H1 (cell line): Measurements from ENCODE around the gene DPM3. TPM values are rescaled to one million over a fixed set of nuclear protein-coding genes. Genes with fewer than 3 reads are reported as not detected.

Source experiments
- CBX5 ChIP-seq: fragments of 300-800, 300-1000 bp; sonication (generic); IDR thresholded peaks from 2 replicates; pipeline ENCODE4 v1.7.1; 2016; ENCODE audit warnings: antibody characterized with exemption, low read length, low read depth
- CBX8 ChIP-seq: fragments of 300-800, 300-1000 bp; sonication (generic); IDR thresholded peaks from 2 replicates; pipeline ENCODE4 v1.7.1; 2016; ENCODE audit warnings: low read depth, low read length, borderline replicate concordance
- KDM4A ChIP-seq: IDR thresholded peaks from one replicate; pipeline ENCODE4 v1.7.1; 2012; ENCODE audit warnings: low read depth, mild to moderate bottlenecking, moderate library complexity, low read length, inconsistent platforms; ENCODE audit not compliant: severe bottlenecking
- MAX ChIP-seq: IDR thresholded peaks from 2 replicates; pipeline ENCODE4 v1.6.1; 2012; ENCODE audit warnings: inconsistent platforms
- POLR2AphosphoS5 ChIP-seq: IDR thresholded peaks from 2 replicates; pipeline ENCODE4 v1.6.1; 2011; ENCODE audit warnings: low read depth, low read length
- RXRA ChIP-seq: IDR thresholded peaks from 2 replicates; pipeline ENCODE4 v1.6.1; 2011; ENCODE audit warnings: low read depth, mild to moderate bottlenecking, low read length, moderate library complexity; ENCODE audit not compliant: insufficient read depth
- SAP30 ChIP-seq: fragments of 300-600 bp; sonication (generic); IDR thresholded peaks from 2 replicates; pipeline ENCODE4 v1.7.1; 2012; ENCODE audit warnings: low read length, moderate library complexity, mild to moderate bottlenecking, inconsistent platforms; ENCODE audit not compliant: insufficient read depth, insufficient replicate concordance
- polyA plus RNA-seq, 7 experiments: library from polyadenylated mRNA; depleted of rRNA in 3 of 7; stranded (reverse) in 5 of 7; unstranded in 2 of 7; fragments of >200 nt in 5 of 7; fragments of 200-250 nt in 2 of 7; gene quantifications; 1 replicate in 5 of 7; 2 replicates in 1 of 7; 4 replicates in 1 of 7; pipeline versions ENCODE4 v1.2.1 to v1.2.3, GENCODE V29; 2011 to 2013; ENCODE audit warnings: missing spikeins in 2 of 7, mixed read lengths in 2 of 7
- total RNA-seq: library from RNA; stranded (reverse); fragmentation: NEBNext Ultra II Directional; extraction: Animal tissue kit (Norgen Biotek cat#: 25700); gene quantifications from 2 replicates; pipeline ENCODE4 v1.2.1, GENCODE V29; 2021
- TF ChIP-seq, protein P1 (sequence below): IDR thresholded peaks from 2 replicates; pipeline ENCODE4 v1.6.1; 2012; ENCODE audit warnings: low read length, inconsistent platforms

Gene DPM3
- total and polyA plus RNA-seq, 2 of the 8 experiments (the other 6 are each of a cell fraction or from before 2014, with no cell fraction given) = 44.8 to 227 TPM

- TF ChIP-seq, protein P1, sequence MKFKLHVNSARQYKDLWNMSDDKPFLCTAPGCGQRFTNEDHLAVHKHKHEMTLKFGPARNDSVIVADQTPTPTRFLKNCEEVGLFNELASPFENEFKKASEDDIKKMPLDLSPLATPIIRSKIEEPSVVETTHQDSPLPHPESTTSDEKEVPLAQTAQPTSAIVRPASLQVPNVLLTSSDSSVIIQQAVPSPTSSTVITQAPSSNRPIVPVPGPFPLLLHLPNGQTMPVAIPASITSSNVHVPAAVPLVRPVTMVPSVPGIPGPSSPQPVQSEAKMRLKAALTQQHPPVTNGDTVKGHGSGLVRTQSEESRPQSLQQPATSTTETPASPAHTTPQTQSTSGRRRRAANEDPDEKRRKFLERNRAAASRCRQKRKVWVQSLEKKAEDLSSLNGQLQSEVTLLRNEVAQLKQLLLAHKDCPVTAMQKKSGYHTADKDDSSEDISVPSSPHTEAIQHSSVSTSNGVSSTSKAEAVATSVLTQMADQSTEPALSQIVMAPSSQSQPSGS = no peak
- TF ChIP-seq CBX8 (no peak), KDM4A (no peak), POLR2AphosphoS5 (no peak), MAX (no peak), CBX5 (no peak), RXRA (no peak), SAP30 (no peak)
Observed at GRCh38 chr1:155160128-155160527, 19.8 kb upstream of the DPM3 start (continued).
